K562 (cell line): ENCODE measurements around the gene ATP5F1C.

Experiments
- CBX5 ChIP-seq: IDR thresholded peaks from 2 replicates; pipeline ENCODE4 v1.6.1; 2014; ENCODE audit warnings: low read depth, borderline replicate concordance
- EP300 ChIP-seq: IDR thresholded peaks from 2 replicates; pipeline ENCODE4 v1.6.1; 2012; ENCODE audit warnings: low read length, improper control_type of control experiment

DNA sequence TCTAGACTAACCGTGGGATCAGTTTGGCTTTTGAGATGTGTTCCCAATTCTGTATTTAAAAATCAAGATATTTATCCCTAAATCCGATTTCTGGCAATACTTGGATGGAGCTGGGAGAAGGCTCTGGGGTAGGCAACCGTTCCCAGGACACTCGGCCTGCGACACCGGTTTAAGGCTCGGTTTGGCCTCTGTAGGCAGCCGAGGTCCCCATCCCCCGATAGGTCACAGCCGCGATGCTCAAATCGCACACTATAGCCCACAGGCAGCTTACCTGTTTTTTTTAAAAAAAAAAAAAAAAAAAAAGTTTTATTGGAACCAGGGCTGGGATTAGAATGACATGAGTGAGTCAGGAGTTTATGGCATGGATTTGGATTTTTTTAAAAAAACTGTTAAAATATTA is 29.6 kb downstream of the ATP5F1C start:
- TF ChIP-seq EP300 (no peak), CBX5 (no peak)
